ENCODE results near the gene PGBD2.
"Not testable (repeated sequence)": the region's sequence is repeated elsewhere in the genome, so short reads cannot be mapped to it uniquely, and the experiment has no call there.

The PGBD2 gene

GRCh38 chr1:248927283-248927682 is 21.2 kb downstream of the PGBD2 start:
- DNase-seq: not testable (repeated sequence)

GRCh38 chr1:248928122-248928521 is 22.1 kb downstream of the PGBD2 start:
- DNase-seq: not testable (repeated sequence)

- DNase-seq: not testable (repeated sequence)
Measured at GRCh38 chr1:248930037-248930436, 24.0 kb downstream of the PGBD2 start.

GRCh38 chr1:248938173-248938809 is 32.3 kb downstream of the PGBD2 start:
- not testable (repeated sequence) for DNase-seq

- DNase-seq: not testable (repeated sequence)
Measured at GRCh38 chr1:248944134-248944999, 38.3 kb downstream of the PGBD2 start.

- not testable (repeated sequence) for DNase-seq
Measured at GRCh38 chr1:248945000-248945423, 39.0 kb downstream of the PGBD2 start.

- not testable (repeated sequence) for DNase-seq
Measured at GRCh38 chr1:248945453-248945852, 39.4 kb downstream of the PGBD2 start.

- not testable (repeated sequence) for DNase-seq
Measured at GRCh38 chr1:248945856-248946416, 39.9 kb downstream of the PGBD2 start.

Measured in suppressor macrophage treated with lipopolysaccharide for 4 hours (primary cell).